K562 (cell line): ENCODE data around the gene FANCC. TPM values are rescaled to one million over a fixed set of nuclear protein-coding genes. Genes with fewer than 3 reads are reported as not detected.

Experiments used
- ATAC-seq: fragments of 200-7000 bp; cut with Tn5 transposase; 3 replicates; pipeline ENCODE4 v1.9.1; 2020; ENCODE audit warnings: moderate library complexity
- BruUV-seq: library from RNA; stranded (reverse); fragments of 400-500 nt; replicated peaks from 2 replicates; lab custom pipeline; 2021; lab: Mats Ljungman, UMichigan
- CTCF ChIA-PET: fragments of 300-600 bp; formaldehyde crosslinking; extraction: SDS; loops from one replicate; lab custom pipeline; 2021; ENCODE audit warnings: low intra/inter-chr PET ratio; lab: Yijun Ruan, JAX
- POLR2A ChIA-PET: fragments of 300-600, 350-650 bp; sonication (Branson Sonifier 250); formaldehyde crosslinking; extraction: SDS; loops from one replicate; lab custom pipeline; 2021; ENCODE audit warnings: antibody characterized with exemption, inconsistent platforms; lab: Yijun Ruan, JAX
- DNase-seq, 4 experiments: peaks; one replicate each; pipeline versions ENCODE4 v3.0.0 to v3.0.0-alpha.2; 2011 to 2018; ENCODE audit warnings: low spot score in 3 of 4, mixed read lengths in 3 of 4; ENCODE audit errors: extremely low read depth in 1 of 4
- FAIRE-seq: peaks from 2 replicates; lab custom pipeline; 2011; peaks lifted over from hg19 to GRCh38; lab: Jason Lieb, UNC
- H2AFZ ChIP-seq: 2 replicates; pipeline ENCODE4 v1.6.0; 2011; ENCODE audit warnings: low read depth, low read length, control low read depth, inconsistent platforms
- H3K27ac ChIP-seq: fragments of 200-600 bp; 3 replicates; pipeline ENCODE4 v1.8.0; 2011; ENCODE audit warnings: low read depth, mild to moderate bottlenecking, control low read depth, inconsistent platforms, low read length, moderate library complexity, mixed read lengths; ENCODE audit errors: extremely low read depth
- H3K27me3 ChIP-seq, 2 experiments: fragments of 300-600 bp in 1 of 2; 2 replicates in 1 of 2; 3 replicates in 1 of 2; pipeline versions ENCODE4 v1.6.0 to v1.8.0; 2011; ENCODE audit warnings: inconsistent platforms in 2 of 2, low read length in 2 of 2, mild to moderate bottlenecking in 1 of 2, mixed read lengths in 1 of 2, moderate library complexity in 1 of 2; ENCODE audit not compliant: control insufficient read depth in 2 of 2, insufficient read depth in 2 of 2
- H3K36me3 ChIP-seq: fragments of 300-600 bp; 3 replicates; pipeline ENCODE4 v1.8.0; 2011; ENCODE audit warnings: mild to moderate bottlenecking, low read length, inconsistent platforms; ENCODE audit not compliant: control insufficient read depth, insufficient read depth
- H3K4me1 ChIP-seq, 2 experiments: fragments of 200-600 bp in 1 of 2; replicated peaks in 1 of 2; 2 replicates in 1 of 2; 3 replicates in 1 of 2; pipeline versions ENCODE4 v1.5.1 to v1.8.0; 2011; ENCODE audit warnings: inconsistent platforms in 2 of 2, low read length in 2 of 2, mild to moderate bottlenecking in 1 of 2, mixed read lengths in 1 of 2, moderate library complexity in 1 of 2; ENCODE audit not compliant: control insufficient read depth in 2 of 2, insufficient read depth in 2 of 2
- H3K4me2 ChIP-seq: 2 replicates; pipeline ENCODE4 v1.6.1; 2011; ENCODE audit warnings: low read length, control low read depth, inconsistent platforms, mixed read lengths; ENCODE audit not compliant: insufficient read depth
- H3K4me3 ChIP-seq: fragments of 200-600 bp; sonication (generic), shearing (Covaris generic); 2 replicates; pipeline ENCODE4 v1.5.1; 2016; ENCODE audit warnings: control low read depth, inconsistent platforms
- H3K79me2 ChIP-seq: fragments of 200-600 bp; 3 replicates; pipeline ENCODE4 v1.8.0; 2011; ENCODE audit warnings: low read length, inconsistent platforms; ENCODE audit not compliant: control insufficient read depth, insufficient read depth
- H3K9ac ChIP-seq, 2 experiments: 2 replicates each; pipeline versions ENCODE4 v1.6.0 to v1.6.1; 2011; ENCODE audit warnings: low read depth in 2 of 2, low read length in 2 of 2, control low read depth in 1 of 2, inconsistent platforms in 1 of 2, mild to moderate bottlenecking in 1 of 2, mixed read lengths in 1 of 2; ENCODE audit not compliant: insufficient read depth in 1 of 2
- H3K9me1 ChIP-seq: one replicate; pipeline ENCODE4 v1.6.0; 2011; ENCODE audit warnings: inconsistent platforms, mild to moderate bottlenecking, low read length, moderate library complexity; ENCODE audit not compliant: control insufficient read depth, insufficient read depth
- H3K9me3 ChIP-seq: replicated peaks from 2 replicates; pipeline ENCODE4 v1.5.1; 2011; ENCODE audit warnings: low read depth, low read length, inconsistent platforms; ENCODE audit not compliant: control insufficient read depth, insufficient read depth
- H4K20me1 ChIP-seq: replicated peaks from 2 replicates; pipeline ENCODE4 v1.6.1; 2011; ENCODE audit warnings: low read length, inconsistent platforms, mixed read lengths; ENCODE audit not compliant: control insufficient read depth, insufficient read depth
- NRF1 ChIP-seq, 2 experiments: fragments of 450-650 bp; IDR thresholded peaks in 1 of 2; conservative IDR thresholded peaks in 1 of 2; 2 replicates each; pipeline ENCODE4 v1.6.1; 2014; ENCODE audit warnings: mild to moderate bottlenecking in 2 of 2
- SIX5 ChIP-seq, 2 experiments: IDR thresholded peaks; 2 replicates each; pipeline ENCODE4 v1.6.1; 2011; ENCODE audit warnings: low read length in 2 of 2, borderline replicate concordance in 1 of 2, low read depth in 1 of 2, mild to moderate bottlenecking in 1 of 2, moderate library complexity in 1 of 2; ENCODE audit not compliant: insufficient read depth in 1 of 2
- ZNF551 ChIP-seq: fragments of 250-450 bp; sonication (Bioruptor Pico); IDR thresholded peaks from 2 replicates; pipeline ENCODE4 v1.5.0; 2021; ENCODE audit warnings: mild to moderate bottlenecking, moderate library complexity
- WGBS: fragments of 100-300 bp; shearing (Covaris generic); methylation state at CpG from one replicate; pipeline ENCODE4 v1.1.6; 2016; ENCODE audit warnings: low coverage, mixed read lengths; ENCODE audit not compliant: insufficient coverage; ENCODE audit errors: missing lambda C conversion rate; 5-methylcytosine and 5-hydroxymethylcytosine counted together
- in situ Hi-C: fragments of 300-500 bp; cut with MboI; formaldehyde crosslinking; loops from 4 replicates; pipeline ENCODE4 v1.15.0; 2018; ENCODE audit warnings: inconsistent platforms, mixed read lengths
- intact Hi-C: fragments of 100-400 bp; cut with micrococcal nuclease; formaldehyde crosslinking; loops from 2 replicates; pipeline ENCODE4 v1.14.2; 2022
- polyA plus RNA-seq, 8 experiments: library from polyadenylated mRNA; depleted of rRNA in 4 of 8; stranded (reverse) in 5 of 8; unstranded in 3 of 8; fragments of >200 nt; fragmentation: Nextera tagmentation in 2 of 8; fragmentation: Illumina TruSeq in 1 of 8; extraction: Ambion mirVana in 2 of 8; extraction: Trizol in 1 of 8; gene quantifications; 2 replicates each; pipeline versions ENCODE4 v1.2.1 to v1.2.3, GENCODE V29; 2011 to 2014; ENCODE audit warnings: inconsistent platforms in 1 of 8, missing spikeins in 1 of 8
- total RNA-seq, 7 experiments: library from RNA; depleted of rRNA in 6 of 7; stranded (reverse); fragments of >200 nt in 6 of 7; fragmentation: Illumina TruSeq in 2 of 7; extraction: Trizol in 2 of 7; gene quantifications; 2 replicates each; pipeline versions ENCODE4 v1.2.1 to v1.2.3, GENCODE V29; 2011 to 2021; ENCODE audit warnings: low replicate concordance in 1 of 7

Gene FANCC
- total and polyA plus RNA-seq, 9 of the 15 experiments (the other 6 are each of a cell fraction or from before 2014, with no cell fraction given), result 4.6 to 18.4 (median 14.2) TPM

- H3K9me3 ChIP-seq, result no peaks in the 10 kb centered on the region
- H3K36me3 ChIP-seq, result no peaks in the 10 kb centered on the region
- WGBS, result 60% methylated on average over 17 of the region's 19 CpGs
- CTCF ChIA-PET, result no interaction called here
- H3K27me3 ChIP-seq, result no peaks in the 10 kb centered on the region
- H3K4me3 ChIP-seq, result no peak overlapping the region
- no peak for ATAC-seq
- no peaks in the 10 kb centered on the region for H3K79me2 ChIP-seq
- in situ Hi-C loops (no loop called here), intact Hi-C loops (loop anchor here (10.0 kb wide), 1 partner anchor 308 kb away; no protein-coding TSS in a partner anchor)
- no peak for FAIRE-seq
- no peak overlapping the region for H2AFZ ChIP-seq
- no peak overlapping the region; a peak in 1 of 4 replicates for H3K9ac ChIP-seq
- no peak overlapping the region for H3K4me2 ChIP-seq
- no peak for TF ChIP-seq SIX5 (IDR thresholded peaks at IDR 0.05; ENCODE audit: borderline replicate concordance in 1 of 2, insufficient read depth in 1 of 2, low read depth in 1 of 2, low read length in 2 of 2)
- TF ChIP-seq ZNF551 (CRISPR knock-in tag), result no peak
- no peak for TF ChIP-seq NRF1 (conservative IDR thresholded peaks at IDR 0.05 in 1 of 2, IDR thresholded peaks at IDR 0.05 in 1 of 2)
- POLR2A ChIA-PET, result interaction anchor here (0.7 to 1.0 kb wide), 2 partner anchors 9 to 573 kb away, joined by 3 read pairs; no protein-coding TSS in a partner anchor
- no peaks in the 10 kb centered on the region; the same call in 1 of the 2 replicates for H4K20me1 ChIP-seq
- no peak overlapping the region for H3K27ac ChIP-seq
- DNase-seq, result no peak
- peaks cover 0 to 49% of the 10 kb centered on the region in 2 experiments; a peak in 3 of 5 replicates for H3K4me1 ChIP-seq
- H3K9me1 ChIP-seq, result no peaks in the 10 kb centered on the region
- BruUV-seq, result no TSS peak
Observed at GRCh38 chr9:95092262-95093072, 225.0 kb downstream of the FANCC start.
